ENCODE results near the gene HNF4A.

The HNF4A gene

GRCh38 chr20:44403194-44404112, 48.0 kb downstream of the HNF4A start:
- Histone ChIP-seq H3K27ac (no peak overlapping the region), H3K4me3 (no peak overlapping the region)

- Histone ChIP-seq H3K27ac (no peak overlapping the region), H3K4me3 (no peak overlapping the region)
Measured at GRCh38 chr20:44404204-44405181, 49.0 kb downstream of the HNF4A start.

GRCh38 chr20:44405257-44405656, 49.8 kb downstream of the HNF4A start:
- H3K27ac ChIP-seq: no peak overlapping the region
- H3K4me3 ChIP-seq: no peak overlapping the region

GRCh38 chr20:44405785-44406571, 50.5 kb downstream of the HNF4A start:
- Histone ChIP-seq H3K27ac (no peak overlapping the region), H3K4me3 (no peak overlapping the region)

- H3K27ac ChIP-seq: no peak overlapping the region
- H3K4me3 ChIP-seq: no peak overlapping the region
Measured at GRCh38 chr20:44406572-44407137, 51.2 kb downstream of the HNF4A start.

GRCh38 chr20:44407402-44408184, 52.1 kb downstream of the HNF4A start:
- no peak overlapping the region for H3K4me3 ChIP-seq
- H3K27ac ChIP-seq: no peak overlapping the region

- no peak overlapping the region for H3K4me3 ChIP-seq
- H3K27ac ChIP-seq: no peak overlapping the region
Measured at GRCh38 chr20:44409132-44409600, 53.7 kb downstream of the HNF4A start.

GRCh38 chr20:44410583-44411019, 55.1 kb downstream of the HNF4A start:
- no peak overlapping the region for H3K4me3 ChIP-seq
- H3K27ac ChIP-seq: no peak overlapping the region

GRCh38 chr20:44411020-44411756, 55.7 kb downstream of the HNF4A start:
- no peak overlapping the region for H3K27ac ChIP-seq
- H3K4me3 ChIP-seq: no peak overlapping the region

- Histone ChIP-seq H3K27ac (no peak overlapping the region), H3K4me3 (no peak overlapping the region)
Measured at GRCh38 chr20:44411757-44412401, 56.4 kb downstream of the HNF4A start.

GRCh38 chr20:44412402-44413144, 57.1 kb downstream of the HNF4A start:
- no peak overlapping the region for H3K27ac ChIP-seq
- H3K4me3 ChIP-seq: no peak overlapping the region

GRCh38 chr20:44413575-44414345, 58.3 kb downstream of the HNF4A start:
- Histone ChIP-seq H3K4me3 (no peak overlapping the region), H3K27ac (no peak overlapping the region)

- no peak overlapping the region for H3K4me3 ChIP-seq
Measured at GRCh38 chr20:44414346-44414714, 58.8 kb downstream of the HNF4A start.

GRCh38 chr20:44414808-44415207, 59.3 kb downstream of the HNF4A start:
- no peak overlapping the region for H3K27ac ChIP-seq
- no peak overlapping the region for H3K4me3 ChIP-seq

More at GRCh38 chr20:44414346-44414714, 58.8 kb downstream of the HNF4A start:
- no peak overlapping the region for H3K27ac ChIP-seq

- no peak overlapping the region for H3K27ac ChIP-seq
Measured at GRCh38 chr20:44415833-44416715, 60.6 kb downstream of the HNF4A start.

More at GRCh38 chr20:44415833-44416715, 60.6 kb downstream of the HNF4A start:
- H3K4me3 ChIP-seq: no peak overlapping the region
